GM19240 (cell line): ENCODE data around the gene SCGB2A2.

Experiments used
- DNase-seq: peaks from one replicate; pipeline ENCODE4 v3.0.0; 2011; ENCODE audit warnings: low spot score; ENCODE audit not compliant: insufficient read length

The SCGB2A2 gene

GRCh38 chr11:62269654-62270278, at the start of gene SCGB2A2:
Gene SCGB2A2, plus strand, starts transcription at chr11:62270158. Its CDS starts 59 bp downstream, at chr11:62270217.
- DNase-seq: no peak

GRCh38 chr11:62221498-62221897, 48.5 kb upstream of the SCGB2A2 start:
- no peak for DNase-seq

GRCh38 chr11:62223095-62223494, 46.9 kb upstream of the SCGB2A2 start:
- DNase-seq: no peak

- DNase-seq: no peak
Observed at GRCh38 chr11:62233730-62234129, 36.2 kb upstream of the SCGB2A2 start.

- no peak for DNase-seq
Observed at GRCh38 chr11:62236187-62236586, 33.8 kb upstream of the SCGB2A2 start.

GRCh38 chr11:62237499-62237898, 32.5 kb upstream of the SCGB2A2 start:
- no peak for DNase-seq

- DNase-seq: no peak
Observed at GRCh38 chr11:62238151-62238550, 31.8 kb upstream of the SCGB2A2 start.

GRCh38 chr11:62241095-62241494, 28.9 kb upstream of the SCGB2A2 start:
- no peak for DNase-seq

- no peak for DNase-seq
Observed at GRCh38 chr11:62242021-62242420, 27.9 kb upstream of the SCGB2A2 start, which contains the start of gene SCGB1D2. Gene SCGB1D2, plus strand, starts transcription at chr11:62242239. Its CDS starts 69 bp downstream, at chr11:62242308.

GRCh38 chr11:62245271-62245753, 24.6 kb upstream of the SCGB2A2 start:
- no peak for DNase-seq

GRCh38 chr11:62251698-62252097, 18.3 kb upstream of the SCGB2A2 start:
- DNase-seq: no peak

GRCh38 chr11:62253999-62254542, 15.9 kb upstream of the SCGB2A2 start:
- DNase-seq: no peak

- DNase-seq: no peak
Observed at GRCh38 chr11:62256281-62256680, 13.7 kb upstream of the SCGB2A2 start.

GRCh38 chr11:62260261-62260953, 9.6 kb upstream of the SCGB2A2 start:
- no peak for DNase-seq

GRCh38 chr11:62264004-62264403, 6.0 kb upstream of the SCGB2A2 start:
- no peak for DNase-seq

GRCh38 chr11:62266558-62266957, 3.4 kb upstream of the SCGB2A2 start:
- no peak for DNase-seq

GRCh38 chr11:62267050-62267449, 2.9 kb upstream of the SCGB2A2 start:
- DNase-seq: no peak

- no peak for DNase-seq
Observed at GRCh38 chr11:62267576-62267975, 2.4 kb upstream of the SCGB2A2 start.

GRCh38 chr11:62273284-62273683, 3.3 kb downstream of the SCGB2A2 start:
- no peak for DNase-seq

GRCh38 chr11:62273789-62274275, 3.9 kb downstream of the SCGB2A2 start:
- DNase-seq: no peak

GRCh38 chr11:62280452-62280851, 10.5 kb downstream of the SCGB2A2 start:
- no peak for DNase-seq

GRCh38 chr11:62295504-62295903, 25.5 kb downstream of the SCGB2A2 start:
- DNase-seq: no peak
